ENCODE results near the gene FBXL12.

- no peak for TF ChIP-seq EP300 (IDR thresholded peaks at IDR 0.05; ENCODE audit: borderline replicate concordance)
- no peak for TF ChIP-seq NFIC (IDR thresholded peaks at IDR 0.05)
- TF ChIP-seq YY1 (IDR thresholded peaks at IDR 0.05; ENCODE audit: low read depth), result no peak
- TF ChIP-seq RAD21 (IDR thresholded peaks at IDR 0.05; ENCODE audit: low read depth), result no peak
- no peak for TF ChIP-seq TAF1 (IDR thresholded peaks at IDR 0.05; ENCODE audit: low read depth)
Observed at GRCh38 chr19:9849791-9850190, 30.9 kb upstream of the FBXL12 start.

Measured in Ishikawa (cell line).